SK-N-SH (cell line): Measurements from ENCODE around the gene CIAO2B. TPM values are rescaled to one million over a fixed set of nuclear protein-coding genes. Genes with fewer than 3 reads are reported as not detected.

Experiments used
- CTCF ChIA-PET: fragments of 300-600, 350-600 bp; formaldehyde crosslinking; extraction: SDS; loops from one replicate; lab custom pipeline; 2021; lab: Yijun Ruan, JAX
- POLR2A ChIA-PET: fragments of 350-600 bp; sonication (Branson Sonifier 250); formaldehyde crosslinking; extraction: SDS; loops from one replicate; lab custom pipeline; 2020; ENCODE audit warnings: antibody characterized with exemption, inconsistent platforms; lab: Yijun Ruan, JAX
- DNase-seq: peaks from one replicate; pipeline ENCODE4 v3.0.0; 2012
- H2AFZ ChIP-seq: fragments of 200-600 bp; sonication (generic); 2 replicates; pipeline ENCODE4 v1.8.1; 2016; ENCODE audit warnings: antibody characterized with exemption, mild to moderate bottlenecking, low read depth
- H3F3A ChIP-seq: fragments of 200-600 bp; sonication (generic); replicated peaks from 2 replicates; pipeline ENCODE3; 2016; ENCODE audit warnings: antibody characterized with exemption, mild to moderate bottlenecking; ENCODE audit not compliant: insufficient read depth
- H3K27ac ChIP-seq, 2 experiments: fragments of 200-500 bp in 1 of 2; fragments of 200-600 bp in 1 of 2; sonication (Bioruptor generic) in 1 of 2; sonication (generic), shearing (Covaris generic) in 1 of 2; 2 replicates each; pipeline versions ENCODE4 v1.5.1 to v1.6.1; 2014 to 2016; ENCODE audit warnings: low read depth in 2 of 2, inconsistent platforms in 1 of 2, low read length in 1 of 2, mild to moderate bottlenecking in 1 of 2, mixed read lengths in 1 of 2
- H3K27me3 ChIP-seq: fragments of 200-600 bp; sonication (generic), shearing (Covaris generic); 2 replicates; pipeline ENCODE4 v1.6.1; 2016; ENCODE audit warnings: mixed run types; ENCODE audit not compliant: insufficient read depth
- H3K36me3 ChIP-seq, 2 experiments: fragments of 200-500 bp in 1 of 2; fragments of 200-600 bp in 1 of 2; sonication (Bioruptor generic) in 1 of 2; sonication (generic) in 1 of 2; replicated peaks in 1 of 2; 2 replicates each; pipeline versions ENCODE3 to v1.5.1; 2014 to 2016; ENCODE audit warnings: low read length in 1 of 2, mild to moderate bottlenecking in 1 of 2; ENCODE audit not compliant: insufficient read depth in 2 of 2, control insufficient read depth in 1 of 2
- H3K4me1 ChIP-seq, 2 experiments: fragments of 200-500 bp in 1 of 2; fragments of 200-600 bp in 1 of 2; sonication (Bioruptor generic) in 1 of 2; sonication (generic), shearing (Covaris generic) in 1 of 2; 2 replicates each; pipeline versions ENCODE4 v1.5.1 to v1.6.1; 2014 to 2016; ENCODE audit warnings: low read depth in 1 of 2, low read length in 1 of 2, mixed run types in 1 of 2; ENCODE audit not compliant: insufficient read depth in 2 of 2, control insufficient read depth in 1 of 2
- H3K4me2 ChIP-seq: fragments of 200-600 bp; sonication (generic), shearing (Covaris generic); 2 replicates; pipeline ENCODE4 v1.6.1; 2017; ENCODE audit warnings: mixed run types
- H3K4me3 ChIP-seq, 2 experiments: fragments of 200-500 bp in 1 of 2; fragments of 200-600 bp in 1 of 2; sonication (Bioruptor generic) in 1 of 2; sonication (generic), shearing (Covaris generic) in 1 of 2; 2 replicates each; pipeline versions ENCODE4 v1.5.1 to v1.8.1; 2014 to 2016; ENCODE audit warnings: low read depth in 2 of 2, inconsistent platforms in 1 of 2, low read length in 1 of 2, mild to moderate bottlenecking in 1 of 2, mixed read lengths in 1 of 2, moderate library complexity in 1 of 2
- H3K79me2 ChIP-seq: fragments of 200-600 bp; sonication (generic); 2 replicates; pipeline ENCODE4 v1.8.1; 2017; ENCODE audit warnings: mild to moderate bottlenecking; ENCODE audit not compliant: insufficient read depth
- H3K9ac ChIP-seq: fragments of 200-600 bp; sonication (generic); 2 replicates; pipeline ENCODE4 v1.6.1; 2017; ENCODE audit warnings: mixed run types
- H3K9me2 ChIP-seq: fragments of 200-600 bp; sonication (generic); 2 replicates; pipeline ENCODE4 v1.6.1; 2017; ENCODE audit warnings: mixed run types
- H3K9me3 ChIP-seq: fragments of 200-600 bp; sonication (generic); 2 replicates; pipeline ENCODE4 v1.6.1; 2017; ENCODE audit warnings: mixed run types, mild to moderate bottlenecking, moderate library complexity
- H4K20me1 ChIP-seq: fragments of 200-600 bp; sonication (generic); 2 replicates; pipeline ENCODE4 v1.6.1; 2017; ENCODE audit warnings: mild to moderate bottlenecking, mixed run types; ENCODE audit not compliant: insufficient read depth
- CTCF ChIP-seq: fragments of 200-600 bp; sonication (generic); IDR thresholded peaks from 2 replicates; pipeline ENCODE4 v1.6.1; 2017; ENCODE audit warnings: antibody characterized with exemption, mild to moderate bottlenecking, moderate library complexity
- ELF1 ChIP-seq: IDR thresholded peaks from 2 replicates; pipeline ENCODE4 v1.4.0; 2012
- EP300 ChIP-seq, 2 experiments: IDR thresholded peaks; 2 replicates each; pipeline versions ENCODE4 v1.4.0 to v1.6.1; 2012; ENCODE audit warnings: borderline replicate concordance in 1 of 2, low read depth in 1 of 2, low read length in 1 of 2
- EZH2phosphoT487 ChIP-seq: fragments of 200-600 bp; sonication (generic); IDR thresholded peaks from 2 replicates; pipeline ENCODE4 v1.6.1; 2017; ENCODE audit warnings: low read depth, mixed run types, mild to moderate bottlenecking, antibody characterized with exemption, moderate library complexity, borderline replicate concordance
- FOXJ3 ChIP-seq: sonication (generic); formaldehyde crosslinking; IDR thresholded peaks from 2 replicates; pipeline ENCODE4 v1.5.1; 2020; ENCODE audit warnings: mild to moderate bottlenecking, missing genetic modification reagents
- GABPA ChIP-seq: IDR thresholded peaks from 2 replicates; pipeline ENCODE4 v1.4.0; 2012; ENCODE audit warnings: low read depth, mild to moderate bottlenecking
- GATA2 ChIP-seq: sonication (generic); formaldehyde crosslinking; IDR thresholded peaks from 2 replicates; pipeline ENCODE4 v1.5.0; 2020; ENCODE audit warnings: mild to moderate bottlenecking, missing genetic modification reagents
- IRF3 ChIP-seq: fragments of 150-350 bp; IDR thresholded peaks from 2 replicates; pipeline ENCODE4 v1.6.1; 2016; ENCODE audit warnings: mild to moderate bottlenecking, low read depth, low read length
- JUND ChIP-seq: IDR thresholded peaks from 2 replicates; pipeline ENCODE4 v1.4.0; 2012
- MAX ChIP-seq: IDR thresholded peaks from 2 replicates; pipeline ENCODE4 v1.4.0; 2012; ENCODE audit warnings: low read depth
- MEF2A ChIP-seq: IDR thresholded peaks from 2 replicates; pipeline ENCODE4 v1.4.0; 2012; ENCODE audit warnings: low read depth, borderline replicate concordance
- MXI1 ChIP-seq: IDR thresholded peaks from 2 replicates; pipeline ENCODE4 v1.6.1; 2012; ENCODE audit warnings: mild to moderate bottlenecking, low read depth, low read length, improper control_type of control experiment
- NFIC ChIP-seq: IDR thresholded peaks from 2 replicates; pipeline ENCODE4 v1.4.0; 2012; ENCODE audit warnings: borderline replicate concordance
- PBX3 ChIP-seq: IDR thresholded peaks from 2 replicates; pipeline ENCODE4; 2012
- RCOR1 ChIP-seq: fragments of 150-350 bp; IDR thresholded peaks from 2 replicates; pipeline ENCODE4 v1.6.1; 2017; ENCODE audit warnings: antibody characterized with exemption, low read length
- RFX5 ChIP-seq: IDR thresholded peaks from 2 replicates; pipeline ENCODE4 v1.6.1; 2012; ENCODE audit warnings: mild to moderate bottlenecking, improper control_type of control experiment, low read length
- SMC3 ChIP-seq: IDR thresholded peaks from 2 replicates; pipeline ENCODE4 v1.6.1; 2012; ENCODE audit warnings: low read depth, low read length, improper control_type of control experiment
- TAF1 ChIP-seq: IDR thresholded peaks from 2 replicates; pipeline ENCODE4 v1.6.1; 2012; ENCODE audit warnings: low read depth, mild to moderate bottlenecking, low read length, moderate library complexity, borderline replicate concordance
- YY1 ChIP-seq: IDR thresholded peaks from 2 replicates; pipeline ENCODE4 v1.4.0; 2012; ENCODE audit warnings: low read depth, mild to moderate bottlenecking
- WGBS: methylation state at CpG from one replicate; pipeline ENCODE4 v1.1.6; 2017; ENCODE audit warnings: low lambda C conversion rate; 5-methylcytosine and 5-hydroxymethylcytosine counted together
- polyA plus RNA-seq, 3 experiments: library from polyadenylated mRNA; depleted of rRNA; stranded (reverse); fragments of >200 nt; gene quantifications; 2 replicates each; pipeline ENCODE4 v1.2.3, GENCODE V29; 2012
- TF ChIP-seq, protein P1 (sequence below): IDR thresholded peaks from 2 replicates; pipeline ENCODE4 v1.4.0; 2012; ENCODE audit warnings: low read depth, borderline replicate concordance
- TF ChIP-seq, protein P2 (sequence below): IDR thresholded peaks from 2 replicates; pipeline ENCODE4 v1.4.0; 2012; ENCODE audit warnings: low read depth, borderline replicate concordance
- TF ChIP-seq, protein P3 (sequence below): IDR thresholded peaks from 2 replicates; pipeline ENCODE4 v1.6.1; 2012; ENCODE audit warnings: mild to moderate bottlenecking, low read depth, low read length, moderate library complexity

The CIAO2B gene
- polyA plus RNA-seq, 1 of the 3 experiments (the other 2 are of a cell fraction) = 665 TPM

- DNase-seq = peak; percentile 76
- H3K4me3 ChIP-seq = no peak overlapping the region; a peak in 1 of 4 replicates
- H3F3A ChIP-seq = peaks cover 6% of the 10 kb centered on the region
- no peaks in the 10 kb centered on the region for H3K9me3 ChIP-seq
- H3K27me3 ChIP-seq = no peaks in the 10 kb centered on the region
- no peak overlapping the region for H3K27ac ChIP-seq
- ChIA-PET CTCF (interaction anchor here (0.6 to 8.5 kb wide), 49 partner anchors 9 to 305 kb away, joined by 3 to 174 read pairs (median 5); partner anchors contain the start of genes CDH16, CES3, CIAO2B and FBXL8), POLR2A (interaction anchor here (0.6 to 1.2 kb wide), 3 partner anchors 11 to 34 kb away, joined by 3 to 6 read pairs (median 4); partner anchors contain the start of gene PDP2)
- H3K4me1 ChIP-seq = peaks cover 9 to 11% of the 10 kb centered on the region in 2 experiments; a peak in 3 of 4 replicates
- no peak overlapping the region for H3K4me2 ChIP-seq
- H3K79me2 ChIP-seq = no peaks in the 10 kb centered on the region
- 44% methylated on average over 10 of the region's 11 CpGs for WGBS
- H3K9me2 ChIP-seq = no peaks in the 10 kb centered on the region
- H3K36me3 ChIP-seq = no peaks in the 10 kb centered on the region
- H4K20me1 ChIP-seq = no peaks in the 10 kb centered on the region
- H3K9ac ChIP-seq = no peak overlapping the region
- H2AFZ ChIP-seq = no peak overlapping the region
- TF ChIP-seq MEF2A (no peak), GABPA (no peak), MAX (no peak), GATA2 (CRISPR knock-in tag) (no peak), TAF1 (no peak), PBX3 (no peak), ELF1 (no peak), IRF3 (no peak), SMC3 (peak; percentile 88), CTCF (peak; percentile 89), RFX5 (no peak), NFIC (no peak), EZH2phosphoT487 (no peak), JUND (no peak), EP300 (IDR thresholded peaks at IDR 0.05; ENCODE audit: borderline replicate concordance in 1 of 2, low read depth in 1 of 2, low read length in 1 of 2) (no peak), FOXJ3 (no peak), RCOR1 (no peak), MXI1 (no peak), YY1 (no peak)
- TF ChIP-seq, protein P1, sequence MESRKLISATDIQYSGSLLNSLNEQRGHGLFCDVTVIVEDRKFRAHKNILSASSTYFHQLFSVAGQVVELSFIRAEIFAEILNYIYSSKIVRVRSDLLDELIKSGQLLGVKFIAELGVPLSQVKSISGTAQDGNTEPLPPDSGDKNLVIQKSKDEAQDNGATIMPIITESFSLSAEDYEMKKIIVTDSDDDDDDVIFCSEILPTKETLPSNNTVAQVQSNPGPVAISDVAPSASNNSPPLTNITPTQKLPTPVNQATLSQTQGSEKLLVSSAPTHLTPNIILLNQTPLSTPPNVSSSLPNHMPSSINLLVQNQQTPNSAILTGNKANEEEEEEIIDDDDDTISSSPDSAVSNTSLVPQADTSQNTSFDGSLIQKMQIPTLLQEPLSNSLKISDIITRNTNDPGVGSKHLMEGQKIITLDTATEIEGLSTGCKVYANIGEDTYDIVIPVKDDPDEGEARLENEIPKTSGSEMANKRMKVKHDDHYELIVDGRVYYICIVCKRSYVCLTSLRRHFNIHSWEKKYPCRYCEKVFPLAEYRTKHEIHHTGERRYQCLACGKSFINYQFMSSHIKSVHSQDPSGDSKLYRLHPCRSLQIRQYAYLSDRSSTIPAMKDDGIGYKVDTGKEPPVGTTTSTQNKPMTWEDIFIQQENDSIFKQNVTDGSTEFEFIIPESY = no peak
- TF ChIP-seq, protein P2, sequence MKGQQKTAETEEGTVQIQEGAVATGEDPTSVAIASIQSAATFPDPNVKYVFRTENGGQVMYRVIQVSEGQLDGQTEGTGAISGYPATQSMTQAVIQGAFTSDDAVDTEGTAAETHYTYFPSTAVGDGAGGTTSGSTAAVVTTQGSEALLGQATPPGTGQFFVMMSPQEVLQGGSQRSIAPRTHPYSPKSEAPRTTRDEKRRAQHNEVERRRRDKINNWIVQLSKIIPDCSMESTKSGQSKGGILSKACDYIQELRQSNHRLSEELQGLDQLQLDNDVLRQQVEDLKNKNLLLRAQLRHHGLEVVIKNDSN = no peak
- TF ChIP-seq, protein P3, sequence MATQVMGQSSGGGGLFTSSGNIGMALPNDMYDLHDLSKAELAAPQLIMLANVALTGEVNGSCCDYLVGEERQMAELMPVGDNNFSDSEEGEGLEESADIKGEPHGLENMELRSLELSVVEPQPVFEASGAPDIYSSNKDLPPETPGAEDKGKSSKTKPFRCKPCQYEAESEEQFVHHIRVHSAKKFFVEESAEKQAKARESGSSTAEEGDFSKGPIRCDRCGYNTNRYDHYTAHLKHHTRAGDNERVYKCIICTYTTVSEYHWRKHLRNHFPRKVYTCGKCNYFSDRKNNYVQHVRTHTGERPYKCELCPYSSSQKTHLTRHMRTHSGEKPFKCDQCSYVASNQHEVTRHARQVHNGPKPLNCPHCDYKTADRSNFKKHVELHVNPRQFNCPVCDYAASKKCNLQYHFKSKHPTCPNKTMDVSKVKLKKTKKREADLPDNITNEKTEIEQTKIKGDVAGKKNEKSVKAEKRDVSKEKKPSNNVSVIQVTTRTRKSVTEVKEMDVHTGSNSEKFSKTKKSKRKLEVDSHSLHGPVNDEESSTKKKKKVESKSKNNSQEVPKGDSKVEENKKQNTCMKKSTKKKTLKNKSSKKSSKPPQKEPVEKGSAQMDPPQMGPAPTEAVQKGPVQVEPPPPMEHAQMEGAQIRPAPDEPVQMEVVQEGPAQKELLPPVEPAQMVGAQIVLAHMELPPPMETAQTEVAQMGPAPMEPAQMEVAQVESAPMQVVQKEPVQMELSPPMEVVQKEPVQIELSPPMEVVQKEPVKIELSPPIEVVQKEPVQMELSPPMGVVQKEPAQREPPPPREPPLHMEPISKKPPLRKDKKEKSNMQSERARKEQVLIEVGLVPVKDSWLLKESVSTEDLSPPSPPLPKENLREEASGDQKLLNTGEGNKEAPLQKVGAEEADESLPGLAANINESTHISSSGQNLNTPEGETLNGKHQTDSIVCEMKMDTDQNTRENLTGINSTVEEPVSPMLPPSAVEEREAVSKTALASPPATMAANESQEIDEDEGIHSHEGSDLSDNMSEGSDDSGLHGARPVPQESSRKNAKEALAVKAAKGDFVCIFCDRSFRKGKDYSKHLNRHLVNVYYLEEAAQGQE = no peak
Measured at GRCh38 chr16:66894948-66895688, 39.1 kb downstream of the CIAO2B start.
